Measurements from ENCODE around the gene IL12RB2. TPM values are rescaled to one million over a fixed set of nuclear protein-coding genes. Genes with fewer than 3 reads are reported as not detected.

Gene IL12RB2
- total and polyA plus RNA-seq, 2 donors (not counting 1 experiment from before 2014, with no cell fraction given): 0.01 TPM; not detected in 1

GRCh38 chr1:67355745-67356424, 48.2 kb downstream of the IL12RB2 start:
- Histone ChIP-seq H2AFZ (ENCODE audit: low read length) (no peak overlapping the region), H3K27ac (ENCODE audit: insufficient read depth, low read length) (no peak overlapping the region), H3K9ac (ENCODE audit: insufficient read depth, low read length) (no peak overlapping the region), H3K4me1 (ENCODE audit: control insufficient read depth, extremely low read depth, insufficient read depth, low read length) (no peaks in the 10 kb centered on the region), H3K36me3 (ENCODE audit: control insufficient read depth, insufficient read depth, low read length) (no peaks in the 10 kb centered on the region), H3K27me3 (ENCODE audit: control insufficient read depth, insufficient read depth, low read length) (no peaks in the 10 kb centered on the region), H3K4me3 (replicated peaks in 1 of 4; ENCODE audit: control extremely low read depth in 1 of 4, insufficient read depth in 1 of 4, low read depth in 3 of 4, low read length in 4 of 4) (no peak overlapping the region), H3K4me2 (ENCODE audit: extremely low read depth, insufficient read depth, low read length) (no peak overlapping the region), H3K9me3 (ENCODE audit: control insufficient read depth, insufficient read depth, low read depth, low read length) (no peaks in the 10 kb centered on the region), H3K79me2 (ENCODE audit: control insufficient read depth, insufficient read depth, low read length) (no peaks in the 10 kb centered on the region), H4K20me1 (ENCODE audit: control insufficient read depth, extremely low read depth, insufficient read depth, low read length) (no peaks in the 10 kb centered on the region)
- TF ChIP-seq EZH2 (IDR thresholded peaks at IDR 0.05; ENCODE audit: low read length, missing control alignments): no peak
- TF ChIP-seq CTCF (conservative IDR thresholded peaks at IDR 0.05 in 1 of 2, IDR thresholded peaks at IDR 0.05 in 1 of 2; ENCODE audit: low read depth in 1 of 2, low read length in 2 of 2): no peak
- peak; percentile 41 to 91 for DNase-seq (ENCODE audit: low read depth in 2 of 2)

GRCh38 chr1:67359592-67359991, 51.9 kb downstream of the IL12RB2 start:
- Histone ChIP-seq H3K4me2 (ENCODE audit: extremely low read depth, insufficient read depth, low read length) (no peak overlapping the region), H4K20me1 (ENCODE audit: control insufficient read depth, extremely low read depth, insufficient read depth, low read length) (no peaks in the 10 kb centered on the region), H3K27ac (ENCODE audit: insufficient read depth, low read length) (no peak overlapping the region), H3K9me3 (ENCODE audit: control insufficient read depth, insufficient read depth, low read depth, low read length) (no peaks in the 10 kb centered on the region), H3K9ac (ENCODE audit: insufficient read depth, low read length) (no peak overlapping the region), H3K79me2 (ENCODE audit: control insufficient read depth, insufficient read depth, low read length) (no peaks in the 10 kb centered on the region), H3K36me3 (ENCODE audit: control insufficient read depth, insufficient read depth, low read length) (no peaks in the 10 kb centered on the region), H3K4me1 (ENCODE audit: control insufficient read depth, extremely low read depth, insufficient read depth, low read length) (no peaks in the 10 kb centered on the region), H3K27me3 (ENCODE audit: control insufficient read depth, insufficient read depth, low read length) (no peaks in the 10 kb centered on the region), H2AFZ (ENCODE audit: low read length) (no peak overlapping the region), H3K4me3 (replicated peaks in 1 of 4; ENCODE audit: control extremely low read depth in 1 of 4, insufficient read depth in 1 of 4, low read depth in 3 of 4, low read length in 4 of 4) (no peak overlapping the region)
- TF ChIP-seq CTCF (conservative IDR thresholded peaks at IDR 0.05 in 1 of 2, IDR thresholded peaks at IDR 0.05 in 1 of 2; ENCODE audit: low read depth in 1 of 2, low read length in 2 of 2): no peak
- TF ChIP-seq EZH2 (IDR thresholded peaks at IDR 0.05; ENCODE audit: low read length, missing control alignments): no peak
- DNase-seq (ENCODE audit: low read depth in 2 of 2): no peak

- Histone ChIP-seq H3K4me1 (ENCODE audit: control insufficient read depth, extremely low read depth, insufficient read depth, low read length) (no peaks in the 10 kb centered on the region), H3K27ac (ENCODE audit: insufficient read depth, low read length) (no peak overlapping the region), H3K79me2 (ENCODE audit: control insufficient read depth, insufficient read depth, low read length) (no peaks in the 10 kb centered on the region), H3K9me3 (ENCODE audit: control insufficient read depth, insufficient read depth, low read depth, low read length) (no peaks in the 10 kb centered on the region), H4K20me1 (ENCODE audit: control insufficient read depth, extremely low read depth, insufficient read depth, low read length) (no peaks in the 10 kb centered on the region), H3K36me3 (ENCODE audit: control insufficient read depth, insufficient read depth, low read length) (no peaks in the 10 kb centered on the region), H3K9ac (ENCODE audit: insufficient read depth, low read length) (no peak overlapping the region), H3K27me3 (ENCODE audit: control insufficient read depth, insufficient read depth, low read length) (no peaks in the 10 kb centered on the region), H2AFZ (ENCODE audit: low read length) (no peak overlapping the region), H3K4me3 (replicated peaks in 1 of 4; ENCODE audit: control extremely low read depth in 1 of 4, insufficient read depth in 1 of 4, low read depth in 3 of 4, low read length in 4 of 4) (no peak overlapping the region), H3K4me2 (ENCODE audit: extremely low read depth, insufficient read depth, low read length) (no peak overlapping the region)
- DNase-seq (ENCODE audit: low read depth in 2 of 2): no peak
- TF ChIP-seq EZH2 (IDR thresholded peaks at IDR 0.05; ENCODE audit: low read length, missing control alignments): no peak
- TF ChIP-seq CTCF (conservative IDR thresholded peaks at IDR 0.05 in 1 of 2, IDR thresholded peaks at IDR 0.05 in 1 of 2; ENCODE audit: low read depth in 1 of 2, low read length in 2 of 2): no peak
Observed at GRCh38 chr1:67361641-67362040, 54.0 kb downstream of the IL12RB2 start.
